Karpas-422 (cell line): ENCODE measurements around the gene PLCB3. TPM values are rescaled to one million over a fixed set of nuclear protein-coding genes. Genes with fewer than 3 reads are reported as not detected.

ENCODE experiments used
- DNase-seq: peaks from one replicate; pipeline ENCODE4 v3.0.0-alpha.2; 2015
- H2AFZ ChIP-seq: fragments of 200-600 bp; sonication (generic); 2 replicates; pipeline ENCODE4 v1.6.1; 2014; ENCODE audit warnings: antibody characterized with exemption, low read length, mixed read lengths
- H3K27ac ChIP-seq: fragments of 200-600 bp; sonication (generic); 2 replicates; pipeline ENCODE4 v1.5.1; 2014; ENCODE audit warnings: mild to moderate bottlenecking, low read length, moderate library complexity
- H3K27me3 ChIP-seq: fragments of 200-600 bp; sonication (generic); 2 replicates; pipeline ENCODE4 v1.6.1; 2014; ENCODE audit warnings: low read length, mixed read lengths
- H3K36me3 ChIP-seq: fragments of 200-600 bp; sonication (generic); 2 replicates; pipeline ENCODE4 v1.6.1; 2014; ENCODE audit warnings: low read length, mixed read lengths; ENCODE audit not compliant: insufficient read depth
- H3K4me1 ChIP-seq: fragments of 200-600 bp; sonication (generic); 2 replicates; pipeline ENCODE4 v1.6.1; 2014; ENCODE audit warnings: mild to moderate bottlenecking, low read length, mixed read lengths
- H3K4me2 ChIP-seq: fragments of 200-600 bp; sonication (generic); 2 replicates; pipeline ENCODE4 v1.6.1; 2014; ENCODE audit warnings: low read length, low read depth, mild to moderate bottlenecking; ENCODE audit not compliant: poor library complexity, severe bottlenecking
- H3K4me3 ChIP-seq: fragments of 200-600 bp; sonication (generic); 2 replicates; pipeline ENCODE4 v1.5.1; 2014; ENCODE audit warnings: mild to moderate bottlenecking, antibody characterized with exemption, low read length, mixed read lengths
- H3K79me2 ChIP-seq: fragments of 200-600 bp; sonication (generic); 2 replicates; pipeline ENCODE4 v1.6.1; 2014; ENCODE audit warnings: mild to moderate bottlenecking, low read length, mixed read lengths
- H3K9ac ChIP-seq: fragments of 200-600 bp; sonication (generic); 2 replicates; pipeline ENCODE4 v1.6.0; 2014; ENCODE audit warnings: low read length
- H3K9me2 ChIP-seq: fragments of 200-600 bp; sonication (generic), shearing (Covaris generic); replicated peaks from 2 replicates; pipeline ENCODE4 v1.6.0; 2014; ENCODE audit warnings: mild to moderate bottlenecking, low read length, moderate library complexity; ENCODE audit not compliant: insufficient read depth
- H3K9me3 ChIP-seq: fragments of 300-700, 200-600 bp; sonication (generic); 2 replicates; pipeline ENCODE4 v1.6.1; 2014; ENCODE audit warnings: low read length, mixed read lengths
- H4K20me1 ChIP-seq: fragments of 200-600 bp; sonication (generic); 2 replicates; pipeline ENCODE4 v1.6.1; 2014; ENCODE audit warnings: mild to moderate bottlenecking, antibody characterized with exemption, low read length, low read depth; ENCODE audit not compliant: insufficient read depth
- total RNA-seq: library from RNA; depleted of rRNA; stranded (reverse); fragments of >200 nt; shearing (Covaris generic); gene quantifications from 2 replicates; pipeline ENCODE4 v1.2.3, GENCODE V29; 2014; ENCODE audit warnings: low replicate concordance

Gene PLCB3
- total RNA-seq, 1 experiment from 2014 or later, result 5.7 TPM

DNA sequence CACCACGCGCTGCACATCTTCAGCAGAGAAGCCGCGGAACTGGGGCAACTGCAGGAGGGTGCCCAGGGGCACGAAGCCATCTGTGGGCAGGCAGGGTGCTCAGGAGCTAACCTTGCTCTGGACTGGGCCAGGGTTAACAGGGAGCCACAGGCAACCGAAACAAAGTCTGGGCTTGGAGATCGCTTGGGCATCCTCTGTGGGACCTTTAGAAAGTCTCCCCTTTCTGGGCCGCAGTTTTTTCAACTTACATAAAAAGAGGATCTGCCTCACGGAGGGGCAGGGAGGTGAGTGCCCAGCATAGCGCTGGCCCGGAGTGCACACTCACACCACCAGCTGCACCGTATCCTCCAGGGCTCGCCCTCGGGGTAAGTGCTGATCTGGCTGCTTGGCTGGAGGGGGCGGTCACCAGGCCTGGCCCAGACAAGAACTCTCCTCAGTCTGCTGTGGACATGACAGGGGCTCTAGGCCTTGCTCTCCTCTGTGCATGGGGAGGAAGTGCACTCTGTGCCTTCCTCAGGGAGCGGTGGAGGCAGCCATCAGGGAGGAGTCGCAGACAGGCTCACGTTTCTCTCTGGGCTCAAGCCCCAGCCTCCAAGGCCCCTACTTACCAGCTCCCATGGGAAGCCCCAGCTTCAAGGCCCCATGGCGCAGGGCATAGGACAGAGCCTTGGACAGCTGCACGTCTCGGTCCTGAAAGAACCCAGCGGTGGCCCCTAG is 26.3 kb upstream of the PLCB3 start:
- Histone ChIP-seq H3K79me2 (peaks cover 16% of the 10 kb centered on the region), H4K20me1 (no peaks in the 10 kb centered on the region), H3K9ac (peak overlapping the region; percentile 100), H2AFZ (no peak overlapping the region), H3K4me2 (peak overlapping the region; percentile 100), H3K9me2 (no peaks in the 10 kb centered on the region), H3K9me3 (no peaks in the 10 kb centered on the region), H3K27me3 (no peaks in the 10 kb centered on the region), H3K36me3 (0 out of 2 replicates have a peak, but pooled peaks cover 5% of the 10 kb centered on the region), H3K27ac (peak overlapping the region; percentile 87), H3K4me1 (peaks cover 49% of the 10 kb centered on the region), H3K4me3 (peak overlapping the region; percentile 99)
- peak; percentile 79 for DNase-seq

DNA sequence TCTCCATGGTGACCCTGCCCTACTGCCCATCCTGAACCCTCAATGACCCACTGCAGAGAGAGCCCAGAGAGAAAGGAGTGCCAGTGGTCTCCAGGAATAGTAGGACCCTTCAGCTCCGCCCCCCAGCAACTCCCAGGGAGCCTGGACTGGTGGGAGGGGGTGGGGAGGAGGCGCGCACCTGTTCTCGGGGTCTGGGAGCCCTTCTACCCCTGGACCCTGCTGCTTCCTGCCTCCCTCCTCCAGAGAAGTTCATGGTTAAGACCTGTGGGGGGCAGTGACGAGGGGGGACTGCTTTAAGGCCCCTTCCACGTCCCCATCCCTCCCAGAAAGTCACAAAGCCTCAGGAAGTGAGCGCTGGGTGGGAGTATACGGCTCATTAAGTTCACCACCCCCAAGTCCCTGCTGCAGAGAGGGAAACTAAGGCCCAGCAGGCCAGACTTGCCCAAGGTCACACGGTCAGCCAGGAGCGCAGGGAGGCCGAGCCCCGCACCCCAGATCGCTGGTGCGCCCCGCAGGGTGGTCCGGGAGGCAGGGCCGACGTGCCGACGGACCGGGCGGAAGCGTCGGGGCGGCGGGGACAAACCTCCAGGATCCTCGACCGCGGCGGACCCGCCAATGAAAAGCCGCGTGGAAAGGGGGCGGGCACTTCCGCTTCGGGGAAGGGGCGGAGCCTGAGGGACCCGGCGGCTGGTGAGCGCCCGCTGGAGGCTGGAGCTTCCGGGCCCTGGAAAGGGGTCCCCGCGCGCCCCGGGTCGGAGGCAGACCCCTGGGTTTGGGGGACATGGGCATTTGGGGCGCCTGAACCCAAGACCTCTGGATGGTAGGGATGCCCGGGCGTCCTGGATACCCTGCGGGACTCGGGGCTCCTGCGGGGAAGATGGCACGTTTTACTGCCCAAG is 25.5 kb upstream of the PLCB3 start, which contains the start of the genes NUDT22 and TRPT1:
NUDT22 (plus strand) TSS at position 667 of the 899 bp plus-strand sequence. CDS start 379 bp downstream, outside the sequence.
TRPT1 (minus strand) TSS at position 579 of the 899 bp plus-strand sequence; CDS start at position 253, 326 bp downstream.
- Histone ChIP-seq H3K4me1 (peaks cover 51% of the 10 kb centered on the region), H3K36me3 (0 out of 2 replicates have a peak, but pooled peaks cover 4% of the 10 kb centered on the region), H2AFZ (0 out of 2 replicates have a peak within 1 kb of the TSS, but pooled peaks have one; percentile 32), H3K79me2 (peaks cover 16% of the 10 kb centered on the region), H3K27me3 (no peaks in the 10 kb centered on the region), H4K20me1 (no peaks in the 10 kb centered on the region), H3K9me2 (no peaks in the 10 kb centered on the region), H3K9ac (peak within 1 kb of the TSS; percentile 100), H3K4me2 (peak within 1 kb of the TSS; percentile 100), H3K9me3 (no peaks in the 10 kb centered on the region), H3K27ac (peak within 1 kb of the TSS; percentile 87), H3K4me3 (peak within 1 kb of the TSS; percentile 99)
- DNase-seq, result peak; percentile 97

DNA sequence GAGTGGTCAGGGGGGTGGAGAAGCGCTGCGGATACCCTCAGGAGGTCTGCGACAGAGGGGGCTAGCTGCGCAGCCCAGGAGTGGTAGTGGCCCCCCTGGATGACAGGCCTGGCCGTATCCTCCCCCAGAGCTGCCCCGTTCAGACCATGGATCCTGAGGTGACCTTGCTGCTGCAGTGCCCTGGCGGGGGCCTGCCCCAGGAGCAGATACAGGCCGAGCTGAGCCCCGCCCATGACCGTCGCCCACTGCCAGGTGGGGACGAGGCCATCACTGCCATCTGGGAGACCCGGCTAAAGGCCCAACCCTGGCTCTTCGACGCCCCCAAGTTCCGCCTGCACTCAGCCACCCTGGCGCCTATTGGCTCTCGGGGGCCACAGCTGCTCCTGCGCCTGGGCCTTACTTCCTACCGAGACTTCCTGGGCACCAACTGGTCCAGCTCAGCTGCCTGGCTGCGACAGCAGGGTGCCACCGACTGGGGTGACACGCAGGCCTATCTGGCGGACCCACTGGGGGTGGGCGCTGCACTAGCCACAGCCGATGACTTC is 24.8 kb upstream of the PLCB3 start:
- Histone ChIP-seq H3K79me2 (peaks cover 16% of the 10 kb centered on the region), H3K4me2 (peak overlapping the region; percentile 100), H3K4me3 (peak overlapping the region; percentile 99), H2AFZ (no peak overlapping the region), H3K27ac (peak overlapping the region; percentile 87), H3K36me3 (no peaks in the 10 kb centered on the region), H4K20me1 (no peaks in the 10 kb centered on the region), H3K9me3 (no peaks in the 10 kb centered on the region), H3K9me2 (no peaks in the 10 kb centered on the region), H3K4me1 (peaks cover 57% of the 10 kb centered on the region), H3K9ac (peak overlapping the region; percentile 100), H3K27me3 (no peaks in the 10 kb centered on the region)
- DNase-seq, result peak; percentile 93

DNA sequence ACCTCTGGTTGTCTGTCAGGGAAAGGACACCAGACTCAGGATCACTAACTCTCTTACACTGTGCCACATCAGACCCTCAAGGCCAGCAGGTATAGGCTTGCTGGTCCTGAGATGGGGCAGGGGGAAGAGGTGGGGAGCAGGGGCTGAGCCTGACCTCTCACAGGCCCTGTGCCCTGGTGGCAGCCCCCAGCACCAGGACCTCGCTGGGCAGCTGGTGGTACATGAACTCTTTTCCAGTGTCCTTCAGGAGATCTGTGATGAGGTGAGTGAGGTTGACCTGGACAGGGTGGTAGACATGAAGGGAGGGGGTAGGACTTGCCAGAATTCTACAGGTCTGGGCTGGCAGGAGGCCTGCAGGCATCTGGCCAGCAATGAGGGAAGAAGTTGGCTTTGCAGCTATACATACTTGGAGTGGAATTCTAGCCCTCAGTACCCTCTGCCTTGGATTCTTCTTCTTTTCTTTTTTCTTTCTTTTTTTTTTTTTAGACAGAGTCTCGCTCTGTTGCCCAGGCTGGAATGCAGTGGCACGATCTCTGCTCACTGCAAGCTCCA is 23.8 kb upstream of the PLCB3 start:
- H3K4me3 ChIP-seq, result peak overlapping the region; percentile 99
- peaks cover 66% of the 10 kb centered on the region for H3K4me1 ChIP-seq
- H3K9me2 ChIP-seq, result no peaks in the 10 kb centered on the region
- DNase-seq, result no peak
- no peaks in the 10 kb centered on the region for H3K9me3 ChIP-seq
- H2AFZ ChIP-seq, result no peak overlapping the region
- no peaks in the 10 kb centered on the region for H3K36me3 ChIP-seq
- peak overlapping the region; percentile 87 for H3K27ac ChIP-seq
- peaks cover 16% of the 10 kb centered on the region for H3K79me2 ChIP-seq
- no peaks in the 10 kb centered on the region for H4K20me1 ChIP-seq
- H3K9ac ChIP-seq, result peak overlapping the region; percentile 100
- H3K27me3 ChIP-seq, result no peaks in the 10 kb centered on the region
- peak overlapping the region; percentile 100 for H3K4me2 ChIP-seq

DNA sequence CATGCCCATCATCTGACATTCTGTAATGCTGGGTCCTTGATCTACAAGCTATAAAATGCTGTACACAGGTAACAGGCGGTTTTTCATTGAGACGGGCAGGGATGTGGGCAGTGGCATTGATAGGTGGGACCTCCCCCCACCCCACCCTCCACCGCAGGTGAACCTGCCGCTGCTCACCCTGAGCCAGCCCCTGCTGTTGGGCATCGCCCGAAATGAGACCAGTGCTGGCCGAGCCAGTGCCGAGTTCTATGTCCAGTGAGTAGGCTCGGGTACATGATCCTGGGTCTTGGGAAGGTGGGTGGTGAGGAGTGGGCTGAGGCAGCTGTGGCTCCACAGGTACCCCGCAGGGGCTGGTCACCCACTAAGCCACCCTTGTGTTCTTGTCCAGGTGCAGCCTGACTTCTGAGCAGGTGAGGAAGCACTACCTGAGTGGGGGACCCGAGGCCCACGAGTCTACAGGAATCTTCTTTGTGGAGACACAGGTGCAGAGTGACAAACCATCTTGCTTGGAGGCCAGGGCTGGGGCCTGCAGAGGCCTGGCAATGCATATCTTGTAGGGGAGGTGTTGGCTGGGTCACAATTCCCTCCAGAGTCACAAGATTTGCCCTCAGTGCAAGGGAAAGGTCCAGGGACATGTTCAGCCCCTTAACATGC is 22.1 kb upstream of the PLCB3 start:
- peak overlapping the region; percentile 81; the same call in 1 of the 2 replicates for H3K4me3 ChIP-seq
- H3K4me1 ChIP-seq, result peaks cover 71% of the 10 kb centered on the region
- DNase-seq, result no peak
- no peaks in the 10 kb centered on the region for H3K9me2 ChIP-seq
- peak overlapping the region; percentile 60 for H3K9ac ChIP-seq
- no peaks in the 10 kb centered on the region for H3K9me3 ChIP-seq
- H3K79me2 ChIP-seq, result peaks cover 16% of the 10 kb centered on the region
- no peaks in the 10 kb centered on the region for H4K20me1 ChIP-seq
- no peaks in the 10 kb centered on the region for H3K36me3 ChIP-seq
- H3K27me3 ChIP-seq, result no peaks in the 10 kb centered on the region
- peak overlapping the region; percentile 74 for H3K27ac ChIP-seq
- H2AFZ ChIP-seq, result no peak overlapping the region
- peak overlapping the region; percentile 86 for H3K4me2 ChIP-seq

DNA sequence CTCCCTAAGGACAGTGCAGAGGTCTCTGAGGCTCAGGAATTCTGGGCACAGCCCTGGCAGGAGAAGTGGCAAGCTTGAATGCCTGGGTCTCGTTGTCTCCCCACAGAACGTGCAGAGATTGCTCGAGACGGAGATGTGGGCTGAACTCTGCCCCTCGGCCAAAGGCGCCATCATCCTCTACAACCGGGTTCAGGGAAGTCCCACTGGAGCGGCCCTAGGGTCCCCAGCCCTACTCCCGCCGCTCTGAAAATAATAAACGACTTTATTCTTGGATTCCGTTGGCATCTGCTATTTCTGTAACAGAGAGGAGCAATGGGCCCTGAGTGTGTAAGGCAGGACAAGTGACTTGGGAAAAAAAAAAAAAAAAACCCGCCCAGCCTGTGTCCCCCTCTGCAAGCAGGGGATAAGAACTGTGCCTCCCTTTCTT is 21.6 kb upstream of the PLCB3 start:
- Histone ChIP-seq H3K9me2 (no peaks in the 10 kb centered on the region), H3K9me3 (no peaks in the 10 kb centered on the region), H3K4me2 (peak overlapping the region; percentile 86), H3K4me3 (peak overlapping the region; percentile 81), H3K4me1 (peaks cover 66% of the 10 kb centered on the region), H3K9ac (peak overlapping the region; percentile 60), H3K79me2 (peaks cover 16% of the 10 kb centered on the region), H3K36me3 (no peaks in the 10 kb centered on the region), H4K20me1 (no peaks in the 10 kb centered on the region), H2AFZ (no peak overlapping the region), H3K27ac (peak overlapping the region; percentile 74), H3K27me3 (no peaks in the 10 kb centered on the region)
- DNase-seq, result no peak

DNA sequence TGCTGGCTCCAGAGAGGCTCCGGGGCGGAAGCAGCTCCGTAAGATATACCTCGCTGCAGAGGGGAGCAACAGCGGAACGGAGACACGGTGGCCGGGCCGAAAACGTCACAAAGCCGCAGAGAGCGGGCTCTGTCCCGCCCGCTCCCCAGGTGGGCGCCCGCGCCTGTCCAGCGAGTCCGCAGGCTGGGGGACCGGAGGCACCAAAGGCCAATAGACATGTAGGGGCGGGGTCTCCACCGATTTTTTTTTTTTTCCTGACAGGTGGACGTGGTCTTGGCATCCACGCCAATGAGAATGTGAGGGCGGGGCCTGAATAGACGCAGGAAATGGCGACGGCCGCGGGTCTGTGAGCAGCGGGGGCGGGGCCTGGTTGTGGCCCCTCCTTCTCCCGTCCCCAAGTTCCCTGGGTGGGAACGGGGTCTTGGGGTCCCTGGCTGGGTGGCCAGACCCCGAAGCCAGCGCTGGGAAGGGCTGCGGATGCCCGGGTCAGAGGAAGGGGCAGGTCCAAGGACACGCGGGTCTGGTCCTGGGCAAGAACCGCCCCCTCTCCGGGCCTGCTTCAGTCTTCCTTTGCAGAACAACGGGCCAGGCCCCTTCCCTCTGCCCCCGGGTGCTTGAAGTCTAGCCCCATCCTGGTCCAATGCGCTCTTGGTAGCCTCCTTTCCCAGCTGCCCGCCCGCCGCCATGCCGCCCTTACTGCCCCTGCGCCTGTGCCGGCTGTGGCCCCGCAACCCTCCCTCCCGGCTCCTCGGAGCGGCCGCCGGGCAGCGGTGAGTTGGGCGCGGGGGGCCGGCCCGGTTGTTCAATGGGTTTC is 21.0 kb upstream of the PLCB3 start, which contains the start of gene DNAJC4:
DNAJC4 (plus strand) TSS at position 378 of the 814 bp plus-strand sequence; CDS start at position 685, 307 bp downstream.
- H2AFZ ChIP-seq, result no peak within 1 kb of the TSS; the same call in 1 of the 2 replicates

More for the DNA sequence above, 21.0 kb upstream of the PLCB3 start, which contains the start of gene DNAJC4:
- Histone ChIP-seq H3K9ac (peak within 1 kb of the TSS; percentile 74), H3K9me2 (no peaks in the 10 kb centered on the region), H3K4me3 (peak within 1 kb of the TSS; percentile 81), H3K27me3 (no peaks in the 10 kb centered on the region), H3K4me2 (peak within 1 kb of the TSS; percentile 86), H3K79me2 (peaks cover 19% of the 10 kb centered on the region), H3K4me1 (peaks cover 64% of the 10 kb centered on the region), H4K20me1 (0 out of 2 replicates have a peak, but pooled peaks cover 4% of the 10 kb centered on the region), H3K9me3 (no peaks in the 10 kb centered on the region), H3K36me3 (no peaks in the 10 kb centered on the region), H3K27ac (peak within 1 kb of the TSS; percentile 75)
- peak; percentile 97 for DNase-seq
